ENCODE measurements around the gene UBR1. TPM values are rescaled to one million over a fixed set of nuclear protein-coding genes. Genes with fewer than 3 reads are reported as not detected.

The UBR1 gene
- total RNA-seq, 3 donors from 2014 or later (not counting 1 experiment from before 2014, with no cell fraction given) = 54.3 to 70.5 (median 61.4) TPM

GRCh38 chr15:43127752-43128151 is 21.9 kb upstream of the UBR1 start:
- peaks cover 0 to 2% of the 10 kb centered on the region in 2 donors for H3K9me3 Mint-ChIP-seq
- H3K36me3 Mint-ChIP-seq = no peaks in the 10 kb centered on the region
- Histone ChIP-seq H3K27me3 (ENCODE audit: control insufficient read depth, insufficient read depth, low read length) (no peaks in the 10 kb centered on the region), H3K36me3 (ENCODE audit: control insufficient read depth, insufficient read depth, low read length) (no peaks in the 10 kb centered on the region), H3K4me1 (ENCODE audit: control insufficient read depth, insufficient read depth, low read length) (peaks cover 8% of the 10 kb centered on the region), H3K9me3 (ENCODE audit: control insufficient read depth, insufficient read depth, low read length) (peaks cover 4% of the 10 kb centered on the region), H3K27ac (ENCODE audit: low read length) (no peak overlapping the region), H3K4me3 (ENCODE audit: low read length) (no peak overlapping the region)
- H3K4me3 Mint-ChIP-seq = no peak overlapping the region
- WGBS (ENCODE audit: insufficient coverage) = no CpG with 5 or more reads among the region's 2 CpGs
- no peak for DNase-seq
- no peak for ATAC-seq
- no peak overlapping the region for H3K27ac Mint-ChIP-seq
- intact Hi-C loops (cut with micrococcal nuclease) = no loop called here
- H3K4me1 Mint-ChIP-seq = peaks cover 9 to 13% of the 10 kb centered on the region in 2 donors
- H3K27me3 Mint-ChIP-seq (ENCODE audit: low read depth in 2 of 2) = peaks cover 0 to 8% of the 10 kb centered on the region in 2 donors
- TF ChIP-seq, protein P1, sequence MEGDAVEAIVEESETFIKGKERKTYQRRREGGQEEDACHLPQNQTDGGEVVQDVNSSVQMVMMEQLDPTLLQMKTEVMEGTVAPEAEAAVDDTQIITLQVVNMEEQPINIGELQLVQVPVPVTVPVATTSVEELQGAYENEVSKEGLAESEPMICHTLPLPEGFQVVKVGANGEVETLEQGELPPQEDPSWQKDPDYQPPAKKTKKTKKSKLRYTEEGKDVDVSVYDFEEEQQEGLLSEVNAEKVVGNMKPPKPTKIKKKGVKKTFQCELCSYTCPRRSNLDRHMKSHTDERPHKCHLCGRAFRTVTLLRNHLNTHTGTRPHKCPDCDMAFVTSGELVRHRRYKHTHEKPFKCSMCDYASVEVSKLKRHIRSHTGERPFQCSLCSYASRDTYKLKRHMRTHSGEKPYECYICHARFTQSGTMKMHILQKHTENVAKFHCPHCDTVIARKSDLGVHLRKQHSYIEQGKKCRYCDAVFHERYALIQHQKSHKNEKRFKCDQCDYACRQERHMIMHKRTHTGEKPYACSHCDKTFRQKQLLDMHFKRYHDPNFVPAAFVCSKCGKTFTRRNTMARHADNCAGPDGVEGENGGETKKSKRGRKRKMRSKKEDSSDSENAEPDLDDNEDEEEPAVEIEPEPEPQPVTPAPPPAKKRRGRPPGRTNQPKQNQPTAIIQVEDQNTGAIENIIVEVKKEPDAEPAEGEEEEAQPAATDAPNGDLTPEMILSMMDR (IDR thresholded peaks at IDR 0.05) = no peak

DNA sequence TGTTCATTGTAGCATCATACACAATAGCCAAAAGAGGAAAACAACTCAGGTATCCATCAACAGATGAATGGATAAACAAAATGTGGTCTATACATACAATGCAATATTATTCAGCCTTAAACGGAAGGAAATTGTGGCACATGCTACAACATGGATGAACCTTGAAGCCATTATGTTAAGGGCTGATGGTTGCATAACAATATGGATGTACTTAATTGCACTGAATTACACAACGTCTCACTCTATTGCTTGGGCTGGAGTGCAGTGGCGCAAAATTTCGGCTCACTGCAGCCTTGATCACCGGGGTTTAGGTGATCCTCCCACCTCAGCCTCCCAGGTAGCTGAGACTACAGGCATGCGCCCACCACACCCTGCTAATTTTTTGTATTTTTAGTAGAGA is 20.5 kb upstream of the UBR1 start:
- intact Hi-C loops (cut with micrococcal nuclease) = no loop called here

DNA sequence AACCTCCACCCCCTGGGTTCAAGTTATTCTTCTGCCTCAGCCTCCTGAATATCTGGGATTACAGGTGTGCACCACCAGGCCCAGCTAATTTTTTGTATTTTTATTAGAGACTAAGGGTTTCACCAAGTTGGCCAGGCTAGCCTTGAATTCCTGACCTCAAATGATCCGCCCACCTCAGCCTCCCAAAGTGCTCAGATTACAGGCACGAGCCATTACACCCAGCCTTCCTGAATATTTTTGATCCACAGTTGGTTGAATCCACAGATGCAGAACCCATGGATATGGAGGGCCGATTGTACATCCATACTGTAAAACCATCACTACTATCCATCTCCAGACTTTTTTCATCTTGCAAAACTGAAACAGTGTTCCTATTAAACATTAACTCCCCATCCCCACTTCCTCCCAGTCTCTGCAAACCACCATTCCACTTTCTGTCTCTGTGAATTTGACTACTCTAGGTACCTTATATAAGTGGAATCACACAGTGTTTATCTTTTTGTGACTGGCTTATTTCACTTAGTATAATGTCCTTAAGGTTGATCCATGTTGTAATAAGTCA is 19.3 kb upstream of the UBR1 start:
- Histone ChIP-seq H3K4me3 (ENCODE audit: low read length) (no peak overlapping the region), H3K9me3 (ENCODE audit: control insufficient read depth, insufficient read depth, low read length) (peaks cover 4% of the 10 kb centered on the region), H3K27ac (ENCODE audit: low read length) (no peak overlapping the region), H3K36me3 (ENCODE audit: control insufficient read depth, insufficient read depth, low read length) (no peaks in the 10 kb centered on the region), H3K4me1 (ENCODE audit: control insufficient read depth, insufficient read depth, low read length) (peaks cover 10% of the 10 kb centered on the region), H3K27me3 (ENCODE audit: control insufficient read depth, insufficient read depth, low read length) (no peaks in the 10 kb centered on the region)
- peaks cover 0 to 2% of the 10 kb centered on the region in 2 donors for H3K9me3 Mint-ChIP-seq
- no peaks in the 10 kb centered on the region for H3K36me3 Mint-ChIP-seq
- peaks cover 0 to 8% of the 10 kb centered on the region in 2 donors for H3K27me3 Mint-ChIP-seq (ENCODE audit: low read depth in 2 of 2)
- H3K4me1 Mint-ChIP-seq = peaks cover 17 to 21% of the 10 kb centered on the region in 2 donors
- ATAC-seq (no peak), DNase-seq (no peak)
- TF ChIP-seq, protein P1 (IDR thresholded peaks at IDR 0.05) = no peak
- H3K27ac Mint-ChIP-seq = peak overlapping the region in 1 of 2 donors; percentile 35
- peak overlapping the region; percentile 21 for H3K4me3 Mint-ChIP-seq
- intact Hi-C loops (cut with micrococcal nuclease) = no loop called here
- WGBS (ENCODE audit: insufficient coverage) = 92% methylated on average over 3 of the region's 3 CpGs

More for the DNA sequence above, 20.5 kb upstream of the UBR1 start:
- no peak overlapping the region for H3K4me3 Mint-ChIP-seq
- peaks cover 4% of the 10 kb centered on the region for H3K9me3 ChIP-seq (ENCODE audit: control insufficient read depth, insufficient read depth, low read length)
- H3K36me3 ChIP-seq (ENCODE audit: control insufficient read depth, insufficient read depth, low read length) = no peaks in the 10 kb centered on the region
- DNase-seq = no peak
- H3K4me1 Mint-ChIP-seq = peaks cover 17 to 21% of the 10 kb centered on the region in 2 donors
- no peak for ATAC-seq
- peaks cover 0 to 2% of the 10 kb centered on the region in 2 donors for H3K9me3 Mint-ChIP-seq
- H3K4me1 ChIP-seq (ENCODE audit: control insufficient read depth, insufficient read depth, low read length) = peaks cover 10% of the 10 kb centered on the region
- H3K4me3 ChIP-seq (ENCODE audit: low read length) = no peak overlapping the region
- no peak overlapping the region for H3K27ac Mint-ChIP-seq
- H3K36me3 Mint-ChIP-seq = no peaks in the 10 kb centered on the region
- WGBS (ENCODE audit: insufficient coverage) = 98% methylated on average over 6 of the region's 6 CpGs
- H3K27me3 Mint-ChIP-seq (ENCODE audit: low read depth in 2 of 2) = peaks cover 0 to 8% of the 10 kb centered on the region in 2 donors
- H3K27ac ChIP-seq (ENCODE audit: low read length) = no peak overlapping the region
- no peaks in the 10 kb centered on the region for H3K27me3 ChIP-seq (ENCODE audit: control insufficient read depth, insufficient read depth, low read length)
- TF ChIP-seq, protein P1 (IDR thresholded peaks at IDR 0.05) = no peak

GRCh38 chr15:43121863-43122262 is 16.0 kb upstream of the UBR1 start:
- no peak overlapping the region for H3K4me3 ChIP-seq (ENCODE audit: low read length)
- no peaks in the 10 kb centered on the region for H3K9me3 ChIP-seq (ENCODE audit: control insufficient read depth, insufficient read depth, low read length)
- no peak for DNase-seq
- Mint-ChIP-seq H3K27me3 (ENCODE audit: low read depth in 2 of 2) (peaks cover 0 to 4% of the 10 kb centered on the region in 2 donors), H3K4me3 (peak overlapping the region; percentile 92), H3K36me3 (peaks cover 2% of the 10 kb centered on the region), H3K4me1 (peaks cover 17 to 21% of the 10 kb centered on the region in 2 donors), H3K27ac (peak overlapping the region; percentile 91 to 95), H3K9me3 (no peaks in the 10 kb centered on the region)
- no peaks in the 10 kb centered on the region for H3K36me3 ChIP-seq (ENCODE audit: control insufficient read depth, insufficient read depth, low read length)
- intact Hi-C loops (cut with micrococcal nuclease) = no loop called here
- 90% methylated on average over 2 of the region's 2 CpGs for whole genome bisulfite sequencing (ENCODE audit: insufficient coverage)
- H3K4me1 ChIP-seq (ENCODE audit: control insufficient read depth, insufficient read depth, low read length) = peaks cover 10% of the 10 kb centered on the region
- H3K27me3 ChIP-seq (ENCODE audit: control insufficient read depth, insufficient read depth, low read length) = no peaks in the 10 kb centered on the region
- H3K27ac ChIP-seq (ENCODE audit: low read length) = no peak overlapping the region
- no peak for ATAC-seq
- TF ChIP-seq, protein P1 (IDR thresholded peaks at IDR 0.05) = no peak
